MM.1S (cell line): ENCODE data around the gene ODAD4.

ENCODE experiments used
- DNase-seq: peaks from one replicate; pipeline ENCODE4 v3.0.0-alpha.2; 2015
- H2AFZ ChIP-seq: fragments of 300-600 bp; sonication (generic); 2 replicates; pipeline ENCODE4 v1.6.0; 2016; ENCODE audit warnings: antibody characterized with exemption, low read length
- H3F3A ChIP-seq: fragments of 300-600 bp; sonication (generic); 2 replicates; pipeline ENCODE4 v1.6.1; 2016; ENCODE audit warnings: mild to moderate bottlenecking, antibody characterized with exemption, low read length, moderate library complexity, mixed read lengths; ENCODE audit not compliant: insufficient read depth
- H3K27ac ChIP-seq: fragments of 300-600 bp; sonication (generic); 2 replicates; pipeline ENCODE4 v1.5.1; 2016; ENCODE audit warnings: mild to moderate bottlenecking, low read length
- H3K27me3 ChIP-seq: fragments of 300-600 bp; sonication (generic); replicated peaks from 2 replicates; pipeline ENCODE4 v1.6.0; 2016; ENCODE audit warnings: low read length; ENCODE audit not compliant: insufficient read depth
- H3K36me3 ChIP-seq: fragments of 300-600 bp; sonication (generic); replicated peaks from 2 replicates; pipeline ENCODE4 v1.6.1; 2016; ENCODE audit warnings: mild to moderate bottlenecking, low read length, mixed read lengths; ENCODE audit not compliant: insufficient read depth
- H3K4me1 ChIP-seq: fragments of 300-600 bp; sonication (generic); 2 replicates; pipeline ENCODE4 v1.6.1; 2016; ENCODE audit warnings: low read length, mixed read lengths
- H3K4me2 ChIP-seq: fragments of 300-600 bp; sonication (generic); 2 replicates; pipeline ENCODE4 v1.6.0; 2016; ENCODE audit warnings: low read depth, low read length
- H3K4me3 ChIP-seq: fragments of 300-600 bp; sonication (generic); 2 replicates; pipeline ENCODE4 v1.5.1; 2016; ENCODE audit warnings: low read length, mixed read lengths
- H3K79me2 ChIP-seq: fragments of 300-600 bp; sonication (generic); 2 replicates; pipeline ENCODE4 v1.6.1; 2016; ENCODE audit warnings: mixed run types, low read length, mixed read lengths
- H3K9ac ChIP-seq: fragments of 300-600 bp; sonication (generic); 2 replicates; pipeline ENCODE4 v1.6.1; 2016; ENCODE audit warnings: low read length, mixed read lengths
- H3K9me2 ChIP-seq: fragments of 300-600 bp; sonication (generic); replicated peaks from 2 replicates; pipeline ENCODE4 v1.6.1; 2016; ENCODE audit warnings: mild to moderate bottlenecking, low read length, mixed read lengths; ENCODE audit not compliant: insufficient read depth
- H3K9me3 ChIP-seq: fragments of 300-600 bp; sonication (generic); replicated peaks from 2 replicates; pipeline ENCODE4 v1.6.1; 2016; ENCODE audit warnings: mild to moderate bottlenecking, low read length, mixed read lengths; ENCODE audit not compliant: insufficient read depth
- H4K20me1 ChIP-seq: fragments of 300-600 bp; sonication (generic); 2 replicates; pipeline ENCODE4 v1.6.1; 2016; ENCODE audit warnings: mild to moderate bottlenecking, low read length, moderate library complexity, mixed read lengths; ENCODE audit not compliant: insufficient read depth
- CTCF ChIP-seq: fragments of 300-600 bp; sonication (generic); IDR thresholded peaks from 2 replicates; pipeline ENCODE4 v1.5.1; 2016; ENCODE audit warnings: antibody characterized with exemption, low read length, mixed read lengths
- EZH2 ChIP-seq: fragments of 300-600 bp; sonication (generic); optimal IDR thresholded peaks from 2 replicates; pipeline ENCODE3; 2017; ENCODE audit warnings: low read depth, mild to moderate bottlenecking, antibody characterized with exemption, low read length, mixed read lengths
- EZH2phosphoT487 ChIP-seq: fragments of 300-600 bp; sonication (generic); IDR thresholded peaks from 2 replicates; pipeline ENCODE4 v1.6.1; 2018; ENCODE audit warnings: antibody characterized with exemption, low read length

The ODAD4 gene, protein sequence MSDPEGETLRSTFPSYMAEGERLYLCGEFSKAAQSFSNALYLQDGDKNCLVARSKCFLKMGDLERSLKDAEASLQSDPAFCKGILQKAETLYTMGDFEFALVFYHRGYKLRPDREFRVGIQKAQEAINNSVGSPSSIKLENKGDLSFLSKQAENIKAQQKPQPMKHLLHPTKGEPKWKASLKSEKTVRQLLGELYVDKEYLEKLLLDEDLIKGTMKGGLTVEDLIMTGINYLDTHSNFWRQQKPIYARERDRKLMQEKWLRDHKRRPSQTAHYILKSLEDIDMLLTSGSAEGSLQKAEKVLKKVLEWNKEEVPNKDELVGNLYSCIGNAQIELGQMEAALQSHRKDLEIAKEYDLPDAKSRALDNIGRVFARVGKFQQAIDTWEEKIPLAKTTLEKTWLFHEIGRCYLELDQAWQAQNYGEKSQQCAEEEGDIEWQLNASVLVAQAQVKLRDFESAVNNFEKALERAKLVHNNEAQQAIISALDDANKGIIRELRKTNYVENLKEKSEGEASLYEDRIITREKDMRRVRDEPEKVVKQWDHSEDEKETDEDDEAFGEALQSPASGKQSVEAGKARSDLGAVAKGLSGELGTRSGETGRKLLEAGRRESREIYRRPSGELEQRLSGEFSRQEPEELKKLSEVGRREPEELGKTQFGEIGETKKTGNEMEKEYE

GRCh38 chr17:41930009-41930832 lies at the start of gene ODAD4:
ODAD4 (plus strand) TSS chr17:41930617; CDS start chr17:41930724, 107 bp downstream.
- H3F3A ChIP-seq = peaks cover 13% of the 10 kb centered on the region; the same call in 1 of the 2 replicates
- peak; percentile 97 for DNase-seq
- no peaks in the 10 kb centered on the region for H3K9me2 ChIP-seq
- peak within 1 kb of the TSS; percentile 81 for H3K9ac ChIP-seq
- peak within 1 kb of the TSS; percentile 89 for H2AFZ ChIP-seq
- H3K4me2 ChIP-seq = peak within 1 kb of the TSS; percentile 86
- H3K4me1 ChIP-seq = peaks cover 7% of the 10 kb centered on the region
- H3K27ac ChIP-seq = peak within 1 kb of the TSS; percentile 69
- no peaks in the 10 kb centered on the region for H4K20me1 ChIP-seq
- TF ChIP-seq CTCF (peak; percentile 59), EZH2 (no peak), EZH2phosphoT487 (no peak)
- H3K27me3 ChIP-seq = no peaks in the 10 kb centered on the region
- H3K36me3 ChIP-seq = no peaks in the 10 kb centered on the region
- peaks cover 14% of the 10 kb centered on the region for H3K79me2 ChIP-seq
- H3K4me3 ChIP-seq = peak within 1 kb of the TSS; percentile 86
- no peaks in the 10 kb centered on the region for H3K9me3 ChIP-seq

DNA sequence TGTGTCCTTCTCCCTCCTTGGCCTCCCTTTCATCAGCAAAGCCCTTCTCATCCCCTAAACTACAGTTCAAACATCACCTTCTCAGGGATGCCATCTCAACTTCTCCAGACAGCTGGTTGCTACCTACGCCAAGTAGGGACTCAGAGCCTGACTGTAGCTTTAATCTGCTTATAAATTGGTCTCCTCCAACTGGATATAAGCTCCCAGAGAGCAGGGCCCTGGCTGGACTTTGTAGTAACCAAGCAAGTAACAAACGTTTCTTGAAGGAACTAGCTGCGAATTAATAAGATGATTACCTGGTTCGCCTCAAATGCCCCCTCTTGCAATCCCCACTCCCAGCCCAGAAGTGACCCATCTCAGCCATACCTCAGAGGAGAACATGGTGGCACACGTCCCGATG lies 47.7 kb upstream of the ODAD4 start:
- H3K27ac ChIP-seq = no peak overlapping the region

DNA sequence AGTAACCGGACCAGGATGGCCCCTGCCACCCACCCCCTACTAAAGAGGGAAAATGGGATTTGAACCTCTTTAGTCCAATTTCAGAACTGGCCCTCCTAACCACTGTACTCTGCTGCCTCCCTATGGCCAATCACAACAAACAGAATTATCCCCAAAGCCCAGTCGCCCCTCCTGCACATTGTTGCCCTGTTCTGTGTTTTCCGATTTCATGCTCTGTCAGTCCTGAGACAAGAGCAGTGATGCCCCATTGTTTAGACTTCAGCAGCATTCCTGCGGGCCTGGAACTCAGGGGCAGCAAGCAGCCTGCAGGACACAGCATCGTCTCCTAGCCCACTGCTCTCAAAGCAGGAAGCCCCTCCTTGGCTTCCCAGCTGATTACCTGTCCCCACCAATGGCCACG lies 44.7 kb upstream of the ODAD4 start:
- Histone ChIP-seq H3K79me2 (no peaks in the 10 kb centered on the region), H2AFZ (no peak overlapping the region), H3K4me3 (no peak overlapping the region), H3K4me2 (no peak overlapping the region), H3K9me3 (no peaks in the 10 kb centered on the region), H3K4me1 (no peaks in the 10 kb centered on the region), H3K27me3 (no peaks in the 10 kb centered on the region), H3F3A (no peaks in the 10 kb centered on the region), H3K27ac (no peak overlapping the region), H3K36me3 (peaks cover 12% of the 10 kb centered on the region), H3K9me2 (no peaks in the 10 kb centered on the region), H3K9ac (no peak overlapping the region), H4K20me1 (no peaks in the 10 kb centered on the region)
- no peak for DNase-seq
- peak; percentile 31 for TF ChIP-seq CTCF
- no peak for TF ChIP-seq EZH2

More for the DNA sequence above, 47.7 kb upstream of the ODAD4 start:
- no peaks in the 10 kb centered on the region for H3K9me2 ChIP-seq
- DNase-seq = no peak
- no peak overlapping the region for H2AFZ ChIP-seq
- TF ChIP-seq EZH2 (no peak), CTCF (no peak), EZH2phosphoT487 (no peak)
- peaks cover 21% of the 10 kb centered on the region for H3K36me3 ChIP-seq
- H3F3A ChIP-seq = no peaks in the 10 kb centered on the region
- H3K4me3 ChIP-seq = no peak overlapping the region
- no peak overlapping the region for H3K9ac ChIP-seq
- H3K9me3 ChIP-seq = no peaks in the 10 kb centered on the region
- no peak overlapping the region for H3K4me2 ChIP-seq
- no peaks in the 10 kb centered on the region for H3K27me3 ChIP-seq
- H3K4me1 ChIP-seq = no peaks in the 10 kb centered on the region
- no peaks in the 10 kb centered on the region for H3K79me2 ChIP-seq
- no peaks in the 10 kb centered on the region for H4K20me1 ChIP-seq
